Sigmoid colon (tissue), 3 donors: ENCODE measurements around the gene LRRC72.

Experiments
- CTCF ChIP-seq, 4 experiments: fragments of 450-650 bp in 3 of 4; fragments of 200-600 bp in 1 of 4; IDR thresholded peaks; one replicate each; pipeline ENCODE4 v1.5.1; 2016 to 2019; ENCODE audit warnings: antibody characterized with exemption in 4 of 4, mild to moderate bottlenecking in 3 of 4, moderate library complexity in 2 of 4
- POLR2A ChIP-seq, 2 donors: fragments of 450-650 bp; IDR thresholded peaks; one replicate each; pipeline ENCODE4 v1.6.1; 2016; ENCODE audit warnings: antibody characterized with exemption in 2 of 2, mild to moderate bottlenecking in 2 of 2, moderate library complexity in 2 of 2

DNA sequence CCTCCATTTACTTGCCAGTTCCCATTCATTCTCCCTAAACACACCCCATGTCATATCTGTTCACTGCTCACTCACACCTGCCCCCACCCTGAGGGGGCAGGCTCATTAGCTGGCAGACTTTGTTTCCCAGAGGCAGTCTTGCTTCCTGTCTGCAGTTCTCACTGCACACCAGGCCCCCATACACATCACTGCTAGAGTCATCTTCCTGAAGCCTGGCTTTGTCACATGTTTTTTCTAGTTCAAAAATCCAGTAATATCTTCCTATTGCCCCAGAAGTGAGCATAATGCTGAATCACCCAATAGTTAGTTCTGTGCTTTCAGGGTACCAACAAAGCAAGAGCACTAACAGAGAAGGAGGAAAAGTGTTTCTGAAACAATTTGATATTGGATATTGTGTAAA is 1.9 kb downstream of the LRRC72 start:
- TF ChIP-seq POLR2A (IDR thresholded peaks at IDR 0.05) (no peak), CTCF (IDR thresholded peaks at IDR 0.05) (no peak)
